ENCODE results near the gene IL17B.

IL17B gene

GRCh38 chr5:149424371-149425315, 45.6 kb upstream of the IL17B start:
- H3K27ac ChIP-seq (ENCODE audit: poor library complexity, severe bottlenecking): no peak overlapping the region
- TF ChIP-seq CTCF (IDR thresholded peaks at IDR 0.05; ENCODE audit: poor library complexity, severe bottlenecking): no peak
- H3K4me3 ChIP-seq (ENCODE audit: severe bottlenecking): no peak overlapping the region
- DNase-seq (ENCODE audit: low spot score): no peak
- no peaks in the 10 kb centered on the region for H3K27me3 ChIP-seq (ENCODE audit: insufficient read depth, poor library complexity, severe bottlenecking)
- no peaks in the 10 kb centered on the region for H3K4me1 ChIP-seq (ENCODE audit: insufficient read depth, poor library complexity, severe bottlenecking)
- no peaks in the 10 kb centered on the region for H3K36me3 ChIP-seq (ENCODE audit: low read depth)
- H3K9me3 ChIP-seq (ENCODE audit: severe bottlenecking): no peaks in the 10 kb centered on the region
- ATAC-seq (ENCODE audit: low read depth): no peak

GRCh38 chr5:149423794-149424268, 44.7 kb upstream of the IL17B start:
- Histone ChIP-seq H3K4me1 (ENCODE audit: insufficient read depth, poor library complexity, severe bottlenecking) (no peaks in the 10 kb centered on the region), H3K27ac (ENCODE audit: poor library complexity, severe bottlenecking) (no peak overlapping the region), H3K4me3 (ENCODE audit: severe bottlenecking) (no peak overlapping the region), H3K36me3 (ENCODE audit: low read depth) (no peaks in the 10 kb centered on the region), H3K27me3 (ENCODE audit: insufficient read depth, poor library complexity, severe bottlenecking) (no peaks in the 10 kb centered on the region), H3K9me3 (ENCODE audit: severe bottlenecking) (no peaks in the 10 kb centered on the region)
- DNase-seq (ENCODE audit: low spot score) (no peak), ATAC-seq (ENCODE audit: low read depth) (no peak)
- TF ChIP-seq CTCF (IDR thresholded peaks at IDR 0.05; ENCODE audit: poor library complexity, severe bottlenecking): no peak

DNA sequence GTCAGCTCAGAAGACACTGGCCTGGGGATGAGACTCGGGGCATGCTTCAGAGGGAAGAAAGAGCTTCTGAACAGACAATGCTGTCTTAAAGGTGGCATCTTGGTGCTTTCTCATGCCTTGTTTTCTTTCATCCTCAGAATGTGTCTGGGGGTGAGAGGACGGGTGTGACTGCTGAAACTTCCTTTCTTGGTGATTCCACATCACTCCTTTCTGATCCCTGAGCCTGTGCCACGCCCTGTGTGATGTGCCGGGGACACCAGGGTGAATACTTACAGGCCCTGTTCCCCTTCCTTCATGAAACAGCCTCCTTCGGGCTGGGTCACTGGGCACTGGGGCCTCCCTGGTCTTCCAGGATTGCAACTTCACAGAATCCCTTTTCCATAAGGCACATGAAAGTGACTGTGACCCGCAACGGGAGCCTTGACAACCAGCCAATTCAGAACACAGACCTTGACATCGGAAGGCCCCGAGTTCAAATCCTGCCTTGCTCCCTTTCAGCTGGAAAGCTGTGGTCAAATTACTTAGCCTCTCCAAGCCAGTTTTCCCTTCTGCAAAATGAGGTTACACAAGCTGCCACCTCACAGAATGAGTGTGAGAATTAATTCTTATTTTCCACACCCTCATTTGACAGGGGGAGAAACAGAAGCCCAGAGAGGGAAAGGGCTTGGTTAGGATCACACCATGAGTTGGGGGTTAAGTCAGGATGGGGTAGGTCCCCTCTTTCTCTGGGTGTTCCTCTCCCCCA, 44.1 kb upstream of the IL17B start:
- no peaks in the 10 kb centered on the region for H3K9me3 ChIP-seq (ENCODE audit: severe bottlenecking)
- peak; percentile 5; the same call in 1 of the 3 replicates for ATAC-seq (ENCODE audit: low read depth)
- DNase-seq (ENCODE audit: low spot score): no peak
- no peaks in the 10 kb centered on the region for H3K27me3 ChIP-seq (ENCODE audit: insufficient read depth, poor library complexity, severe bottlenecking)
- no peak overlapping the region for H3K4me3 ChIP-seq (ENCODE audit: severe bottlenecking)
- TF ChIP-seq CTCF (IDR thresholded peaks at IDR 0.05; ENCODE audit: poor library complexity, severe bottlenecking): no peak
- H3K36me3 ChIP-seq (ENCODE audit: low read depth): no peaks in the 10 kb centered on the region
- no peak overlapping the region for H3K27ac ChIP-seq (ENCODE audit: poor library complexity, severe bottlenecking)
- H3K4me1 ChIP-seq (ENCODE audit: insufficient read depth, poor library complexity, severe bottlenecking): no peaks in the 10 kb centered on the region

GRCh38 chr5:149422366-149423048, 43.4 kb upstream of the IL17B start:
- no peak for TF ChIP-seq CTCF (IDR thresholded peaks at IDR 0.05; ENCODE audit: poor library complexity, severe bottlenecking)
- no peak overlapping the region for H3K27ac ChIP-seq (ENCODE audit: poor library complexity, severe bottlenecking)
- H3K36me3 ChIP-seq (ENCODE audit: low read depth): no peaks in the 10 kb centered on the region
- H3K27me3 ChIP-seq (ENCODE audit: insufficient read depth, poor library complexity, severe bottlenecking): no peaks in the 10 kb centered on the region
- DNase-seq (ENCODE audit: low spot score) (no peak), ATAC-seq (ENCODE audit: low read depth) (peak; percentile 34)
- H3K4me3 ChIP-seq (ENCODE audit: severe bottlenecking): no peak overlapping the region
- H3K9me3 ChIP-seq (ENCODE audit: severe bottlenecking): no peaks in the 10 kb centered on the region
- H3K4me1 ChIP-seq (ENCODE audit: insufficient read depth, poor library complexity, severe bottlenecking): no peaks in the 10 kb centered on the region

Data from RWPE2 (cell line).